Measurements from ENCODE around the gene PHLDB2. TPM values are rescaled to one million over a fixed set of nuclear protein-coding genes. Genes with fewer than 3 reads are reported as not detected.

Gene PHLDB2
- polyA plus RNA-seq, 3 donors = 77.8 to 117 (median 94.6) TPM

- DNase-seq (ENCODE audit: extremely low read depth in 1 of 11, low read depth in 9 of 11, low spot score in 4 of 11) = no peak
Measured at GRCh38 chr3:111904376-111905241, 45.5 kb downstream of the PHLDB2 start.

- no peak for DNase-seq (ENCODE audit: extremely low read depth in 1 of 11, low read depth in 9 of 11, low spot score in 4 of 11)
Measured at GRCh38 chr3:111906656-111907055, 47.6 kb downstream of the PHLDB2 start.

GRCh38 chr3:111907151-111907550 lies 48.1 kb downstream of the PHLDB2 start:
- no peak for DNase-seq (ENCODE audit: extremely low read depth in 1 of 11, low read depth in 9 of 11, low spot score in 4 of 11)

DNA sequence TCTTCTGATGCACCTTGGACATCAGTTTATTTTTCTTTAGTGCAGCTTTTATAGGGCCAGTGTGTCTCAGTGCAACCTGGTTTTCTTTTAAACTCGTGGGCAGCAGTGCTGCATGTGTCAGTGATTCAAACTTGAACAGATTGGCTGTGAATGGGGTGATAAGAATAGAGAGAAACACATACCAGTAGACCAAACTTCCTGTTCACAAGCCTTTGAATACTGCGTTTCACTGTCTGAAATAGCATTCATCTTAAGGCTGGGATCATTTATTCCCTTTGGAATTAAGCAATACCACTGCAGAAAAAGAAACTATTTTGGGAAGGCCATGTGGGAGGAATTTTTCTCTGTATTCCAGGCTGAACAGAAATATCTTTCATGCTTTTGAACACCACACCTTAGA lies 51.7 kb downstream of the PHLDB2 start:
- DNase-seq (ENCODE audit: extremely low read depth in 1 of 11, low read depth in 9 of 11, low spot score in 4 of 11) = no peak

DNA sequence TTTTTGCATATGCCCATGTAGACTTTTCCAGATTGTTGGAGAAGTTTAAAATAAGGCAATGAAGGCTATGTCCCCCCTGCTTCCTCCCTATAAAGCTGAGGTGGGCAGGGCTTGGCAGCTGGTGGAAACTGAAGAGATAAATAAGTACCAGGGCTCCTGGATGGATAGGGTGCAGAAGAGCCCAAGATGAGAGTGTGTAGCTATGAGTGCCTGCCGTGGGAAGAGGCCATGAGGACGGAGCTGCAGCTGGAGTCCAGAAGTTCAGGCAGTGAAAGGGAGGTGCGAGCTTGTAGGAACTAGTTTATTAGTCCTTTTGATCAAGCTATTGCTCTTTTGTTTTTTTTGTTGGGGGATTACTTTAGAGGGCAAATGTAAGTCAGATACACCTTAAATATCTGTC lies 52.4 kb downstream of the PHLDB2 start:
- DNase-seq (ENCODE audit: extremely low read depth in 1 of 11, low read depth in 9 of 11, low spot score in 4 of 11) = no peak

- no peak for DNase-seq (ENCODE audit: extremely low read depth in 1 of 11, low read depth in 9 of 11, low spot score in 4 of 11)
Measured at GRCh38 chr3:111913163-111913763, 54.2 kb downstream of the PHLDB2 start.

GRCh38 chr3:111915905-111916304 lies 56.8 kb downstream of the PHLDB2 start:
- peak in 1 of 11 donors; percentile 14 for DNase-seq (ENCODE audit: extremely low read depth in 1 of 11, low read depth in 9 of 11, low spot score in 4 of 11)

DNA sequence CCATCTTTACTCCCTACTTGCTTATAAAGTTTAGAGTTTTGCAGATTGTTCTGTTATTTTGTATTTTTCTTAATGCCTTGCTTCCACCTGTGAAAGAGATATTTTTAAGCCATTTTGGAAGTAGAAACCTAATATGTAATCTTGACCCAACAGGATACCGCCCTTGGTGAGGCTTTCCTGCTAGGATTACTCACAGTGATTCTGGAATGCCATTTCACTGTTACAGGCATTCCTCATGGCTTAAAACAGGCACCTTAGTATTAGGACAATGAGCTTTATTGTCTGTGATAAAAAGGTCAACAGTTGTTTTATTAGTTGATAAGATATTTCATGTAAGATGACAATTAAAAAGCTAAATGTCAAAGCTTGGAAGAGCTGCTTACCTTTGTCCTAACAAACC lies 58.2 kb downstream of the PHLDB2 start:
- no peak for DNase-seq (ENCODE audit: extremely low read depth in 1 of 11, low read depth in 9 of 11, low spot score in 4 of 11)

DNA sequence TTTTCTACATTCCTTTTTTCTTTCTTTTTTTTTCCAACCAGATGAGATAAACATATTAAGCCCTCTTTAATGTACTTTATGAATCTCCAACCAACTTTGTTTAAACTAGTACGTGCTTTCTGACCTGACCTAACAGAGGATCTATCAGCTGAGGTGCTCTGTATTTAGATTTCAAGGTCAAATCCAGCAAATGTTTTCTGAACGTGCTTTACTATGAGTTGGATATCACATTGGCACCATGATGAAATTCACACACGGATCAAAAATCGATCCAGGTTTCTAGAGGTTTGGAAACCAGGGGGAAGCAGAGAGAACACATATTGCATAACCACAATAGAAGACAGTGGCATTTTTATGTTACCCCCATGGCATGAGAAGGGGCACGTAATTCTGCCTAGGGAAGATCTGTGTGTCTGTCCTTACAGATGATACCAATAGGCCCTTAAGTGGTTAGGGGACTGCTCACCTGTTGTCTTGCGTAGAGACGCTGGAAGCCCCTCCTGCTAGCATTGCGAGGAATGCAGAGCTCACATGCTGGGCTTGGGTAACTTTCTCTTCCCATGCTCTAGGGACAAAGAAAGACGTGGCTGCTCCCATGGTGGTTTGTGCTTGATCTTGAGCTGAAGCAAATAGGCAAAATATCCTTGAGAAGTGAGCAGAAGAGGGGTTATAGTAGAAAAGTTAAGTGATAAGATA lies 60.5 kb downstream of the PHLDB2 start:
- DNase-seq (ENCODE audit: extremely low read depth in 1 of 11, low read depth in 9 of 11, low spot score in 4 of 11) = no peak

DNA sequence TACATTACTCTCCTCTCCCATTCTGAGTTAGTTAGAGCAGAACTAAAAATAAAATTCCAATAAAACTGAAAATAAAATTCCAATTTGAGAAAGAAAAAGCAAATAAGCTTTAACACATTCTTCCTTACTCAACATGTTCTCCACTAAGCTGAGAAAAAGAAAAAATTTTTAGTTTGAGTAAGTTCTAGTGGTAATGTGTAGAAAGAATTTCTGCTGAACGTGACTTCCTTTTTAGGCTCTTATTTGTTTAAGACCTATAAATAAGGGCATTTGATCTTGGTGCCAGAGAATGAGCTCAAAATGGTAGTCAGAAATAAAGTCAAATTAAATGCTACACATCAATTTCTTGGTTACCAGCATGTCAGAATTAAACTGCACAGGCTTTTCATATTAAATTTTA lies 62.1 kb downstream of the PHLDB2 start:
- DNase-seq (ENCODE audit: extremely low read depth in 1 of 11, low read depth in 9 of 11, low spot score in 4 of 11) = no peak

DNA sequence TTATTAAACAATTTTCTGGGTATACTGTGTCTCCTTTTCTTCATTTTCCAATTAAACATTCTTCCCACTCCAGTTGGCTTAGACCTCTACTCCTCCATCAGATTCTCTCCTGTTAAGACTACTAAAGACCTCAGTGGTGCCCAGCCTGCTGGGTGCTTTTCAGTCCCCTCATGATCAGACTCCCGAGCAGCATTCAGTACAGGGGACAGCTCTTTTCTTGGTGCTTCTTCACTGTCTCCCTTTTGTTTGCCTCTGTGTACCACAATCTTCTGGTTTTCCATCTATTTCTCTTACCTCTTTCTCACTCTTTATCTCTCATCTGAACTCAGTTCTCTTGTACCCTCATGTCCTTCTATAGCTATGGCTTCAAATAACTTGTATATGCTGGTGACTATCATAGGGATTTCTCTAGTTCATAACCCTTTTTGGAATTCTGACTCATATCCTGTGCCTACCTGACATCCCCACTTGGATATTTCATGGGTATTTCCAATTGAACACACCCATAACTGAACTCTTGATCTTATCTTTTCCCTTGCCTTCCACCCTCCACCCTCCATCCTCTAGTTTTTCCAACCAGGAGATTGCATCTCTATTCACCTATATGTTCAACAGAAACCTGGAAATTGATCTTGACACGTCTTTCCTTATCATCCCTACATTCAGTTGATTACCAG lies 64.2 kb downstream of the PHLDB2 start:
- no peak for DNase-seq (ENCODE audit: extremely low read depth in 1 of 11, low read depth in 9 of 11, low spot score in 4 of 11)

DNA sequence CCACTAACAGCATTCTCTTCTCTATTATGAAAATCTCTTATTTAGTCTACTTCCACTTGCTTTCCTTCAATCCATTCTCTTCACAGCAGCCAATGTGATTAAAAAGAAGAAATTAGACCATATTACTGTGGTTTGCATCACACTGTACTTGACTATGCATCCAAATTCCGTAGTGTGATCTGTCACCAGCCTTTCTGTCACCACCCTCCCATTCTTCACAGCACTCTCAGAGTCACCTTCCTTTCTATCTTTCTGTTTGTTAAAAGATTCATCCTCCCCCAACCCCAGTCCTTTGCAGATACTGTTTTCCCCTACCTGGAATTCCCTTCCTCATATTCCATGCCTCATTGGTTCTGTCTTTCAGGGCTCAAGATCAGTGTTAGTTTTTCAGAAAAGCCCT lies 64.7 kb downstream of the PHLDB2 start:
- no peak for DNase-seq (ENCODE audit: extremely low read depth in 1 of 11, low read depth in 9 of 11, low spot score in 4 of 11)

DNA sequence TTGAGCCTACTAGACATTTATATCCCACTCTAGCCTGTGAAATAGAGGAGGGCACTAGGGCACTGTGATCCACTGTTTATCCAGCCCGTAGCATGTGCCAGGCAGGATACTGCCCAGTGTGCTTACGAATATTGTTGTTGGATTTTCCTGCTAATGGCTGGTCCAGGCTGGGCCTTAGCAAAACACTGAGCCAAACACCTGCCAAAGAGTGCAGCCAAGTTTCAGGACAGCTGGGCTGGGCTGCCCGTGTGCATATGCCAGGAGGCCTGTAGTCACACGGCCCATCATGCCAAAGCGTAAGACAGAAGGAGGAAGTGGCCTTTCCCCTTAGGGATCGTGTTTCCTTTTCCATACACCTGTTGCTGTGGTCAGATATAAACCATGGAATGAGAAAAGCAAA lies 65.2 kb downstream of the PHLDB2 start:
- DNase-seq (ENCODE audit: extremely low read depth in 1 of 11, low read depth in 9 of 11, low spot score in 4 of 11) = no peak

DNA sequence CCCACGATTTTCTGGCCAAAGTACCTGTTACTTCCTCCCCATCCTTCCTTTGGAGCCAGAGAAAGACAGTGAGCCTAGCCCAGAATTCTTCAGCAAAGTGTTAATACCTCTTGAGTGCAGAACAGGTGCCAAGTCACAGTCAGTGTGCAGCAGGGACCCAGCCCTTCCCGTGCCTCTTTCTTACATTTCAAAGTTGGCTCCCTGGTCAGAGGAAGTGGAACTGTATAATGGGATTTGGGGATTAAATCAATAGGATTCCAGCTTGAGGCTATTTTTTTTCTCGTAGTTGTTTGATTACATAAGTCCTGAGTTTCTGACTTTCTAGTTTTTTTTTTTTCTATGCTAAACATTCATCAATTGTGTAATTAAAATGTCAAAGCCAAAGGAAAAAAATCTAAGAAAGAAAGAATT lies 67.2 kb downstream of the PHLDB2 start:
- no peak for DNase-seq (ENCODE audit: extremely low read depth in 1 of 11, low read depth in 9 of 11, low spot score in 4 of 11)

- no peak for DNase-seq (ENCODE audit: extremely low read depth in 1 of 11, low read depth in 9 of 11, low spot score in 4 of 11)
Measured at GRCh38 chr3:111928613-111929012, 69.5 kb downstream of the PHLDB2 start.

- DNase-seq (ENCODE audit: extremely low read depth in 1 of 11, low read depth in 9 of 11, low spot score in 4 of 11) = no peak
Measured at GRCh38 chr3:111929484-111929883, 70.4 kb downstream of the PHLDB2 start.

- no peak for DNase-seq (ENCODE audit: extremely low read depth in 1 of 11, low read depth in 9 of 11, low spot score in 4 of 11)
Measured at GRCh38 chr3:111932946-111933345, 73.9 kb downstream of the PHLDB2 start.

DNA sequence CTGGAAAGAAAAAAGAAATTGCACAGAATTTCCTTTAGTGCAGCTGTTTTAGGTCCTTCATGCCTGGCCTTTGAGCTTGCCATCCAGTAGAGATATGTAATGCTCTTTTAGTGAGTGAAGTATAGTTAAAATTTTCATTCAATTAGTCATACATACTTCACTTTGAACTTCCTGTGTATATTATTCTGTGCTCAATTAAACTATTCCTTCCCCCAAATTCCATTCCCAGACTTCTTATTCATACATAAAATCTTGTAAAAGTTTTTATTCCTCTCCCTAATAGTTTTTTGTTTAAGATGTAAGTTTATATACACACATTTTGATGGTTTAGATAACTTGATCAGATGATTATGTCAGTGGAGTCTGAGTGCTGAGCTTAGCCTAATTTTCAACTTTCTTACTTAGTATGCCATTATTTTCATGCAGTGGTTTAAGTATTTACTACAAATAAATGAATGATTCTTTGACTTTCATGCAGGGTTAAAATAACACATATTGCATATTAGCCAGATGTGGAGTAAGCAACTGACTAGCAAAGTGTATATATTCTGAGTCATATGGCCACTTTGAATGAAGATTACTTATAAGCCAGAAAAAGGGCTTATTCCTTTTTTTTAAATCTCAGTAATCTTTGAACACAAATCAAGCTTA lies 77.3 kb downstream of the PHLDB2 start:
- DNase-seq (ENCODE audit: extremely low read depth in 1 of 11, low read depth in 9 of 11, low spot score in 4 of 11) = no peak

DNA sequence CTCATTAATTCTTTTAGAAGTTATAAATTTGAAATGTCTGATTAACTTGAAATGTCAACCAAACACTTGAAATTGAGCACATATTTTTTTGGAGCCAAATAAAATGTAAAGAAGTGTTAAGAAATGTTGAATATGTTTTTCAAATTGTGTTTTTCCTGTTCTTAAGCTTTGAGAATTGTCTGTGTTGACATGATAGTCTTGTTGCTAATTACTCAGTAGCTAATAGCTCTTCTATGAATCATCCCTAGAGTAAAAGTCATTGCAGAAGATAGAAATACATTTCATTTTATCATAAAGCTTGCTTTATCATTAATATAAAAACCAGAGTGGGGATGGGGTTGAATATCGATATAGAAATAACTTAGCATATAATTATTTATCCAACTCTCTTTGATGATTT lies 77.9 kb downstream of the PHLDB2 start:
- DNase-seq (ENCODE audit: extremely low read depth in 1 of 11, low read depth in 9 of 11, low spot score in 4 of 11) = no peak

All from renal cortex interstitium (tissue), 11 donors.